ENCODE data around the gene PPP4R1. TPM values are rescaled to one million over a fixed set of nuclear protein-coding genes. Genes with fewer than 3 reads are reported as not detected.

Gene PPP4R1
- total RNA-seq, 4 donors from 2014 or later, result 129 to 233 (median 186) TPM

- H3K9me3 ChIP-seq, result no peaks in the 10 kb centered on the region
Measured at GRCh38 chr18:9552616-9553015, 61.7 kb downstream of the PPP4R1 start.

GRCh38 chr18:9552191-9552590 lies 62.2 kb downstream of the PPP4R1 start:
- DNase-seq, result no peak
- H3K4me3 ChIP-seq, result no peak overlapping the region
- no peaks in the 10 kb centered on the region for H3K9me3 ChIP-seq
- H3K4me1 ChIP-seq, result peaks cover 0 to 17% (median 0%) of the 10 kb centered on the region in 3 donors
- intact Hi-C loops (cut with DNase I), result no loop called here
- H3K27ac ChIP-seq, result no peak overlapping the region
- no peaks in the 10 kb centered on the region for H3K27me3 ChIP-seq
- WGBS, 2 donors, result 94 to 99% methylated on average over 3 of the region's 3 CpGs
- TF ChIP-seq CTCF (IDR thresholded peaks at IDR 0.05) (no peak), POLR2A (IDR thresholded peaks at IDR 0.05) (no peak)
- peaks cover 21 to 100% (median 57%) of the 10 kb centered on the region in 3 donors for H3K36me3 ChIP-seq

More at GRCh38 chr18:9552616-9553015, 61.7 kb downstream of the PPP4R1 start:
- Histone ChIP-seq H3K4me3 (no peak overlapping the region), H3K27me3 (no peaks in the 10 kb centered on the region), H3K36me3 (peaks cover 17 to 100% (median 53%) of the 10 kb centered on the region in 3 donors), H3K27ac (no peak overlapping the region), H3K4me1 (peaks cover 0 to 21% (median 0%) of the 10 kb centered on the region in 3 donors)
- no peak for DNase-seq
- intact Hi-C loops (cut with DNase I), result no loop called here
- WGBS, 2 donors, result 73 to 83% methylated on average over 4 of the region's 4 CpGs
- TF ChIP-seq CTCF (IDR thresholded peaks at IDR 0.05) (no peak), POLR2A (IDR thresholded peaks at IDR 0.05) (no peak)

GRCh38 chr18:9550429-9550828 lies 63.9 kb downstream of the PPP4R1 start:
- 81 to 90% methylated on average over 4 of the region's 4 CpGs for WGBS, 2 donors
- H3K4me1 ChIP-seq, result peaks cover 0 to 12% (median 0%) of the 10 kb centered on the region in 3 donors
- H3K27ac ChIP-seq, result no peak overlapping the region
- H3K9me3 ChIP-seq, result no peaks in the 10 kb centered on the region
- peaks cover 26 to 100% (median 68%) of the 10 kb centered on the region in 3 donors for H3K36me3 ChIP-seq
- DNase-seq, result no peak
- no peak for TF ChIP-seq POLR2A (IDR thresholded peaks at IDR 0.05)
- TF ChIP-seq CTCF (IDR thresholded peaks at IDR 0.05), result no peak
- no peaks in the 10 kb centered on the region for H3K27me3 ChIP-seq
- H3K4me3 ChIP-seq, result no peak overlapping the region
- intact Hi-C loops (cut with DNase I), result no loop called here

- Histone ChIP-seq H3K4me1 (peaks cover 0 to 12% (median 0%) of the 10 kb centered on the region in 3 donors), H3K9me3 (no peaks in the 10 kb centered on the region), H3K4me3 (no peak overlapping the region), H3K27ac (no peak overlapping the region), H3K36me3 (peaks cover 26 to 100% (median 68%) of the 10 kb centered on the region in 3 donors), H3K27me3 (no peaks in the 10 kb centered on the region)
- DNase-seq, result no peak
- intact Hi-C loops (cut with DNase I), result no loop called here
- WGBS, 2 donors, result 84 to 85% methylated on average over 7 of the region's 7 CpGs
- TF ChIP-seq POLR2A (IDR thresholded peaks at IDR 0.05) (no peak), CTCF (IDR thresholded peaks at IDR 0.05) (peak in 1 of 6 experiments; percentile 6)
Measured at GRCh38 chr18:9549405-9549804, 65.0 kb downstream of the PPP4R1 start.

- Histone ChIP-seq H3K4me3 (no peak overlapping the region), H3K27me3 (no peaks in the 10 kb centered on the region), H3K27ac (no peak overlapping the region), H3K9me3 (no peaks in the 10 kb centered on the region), H3K36me3 (peaks cover 26 to 84% (median 60%) of the 10 kb centered on the region in 3 donors), H3K4me1 (peaks cover 0 to 12% (median 0%) of the 10 kb centered on the region in 3 donors)
- WGBS, 2 donors, result 64 to 80% methylated on average over 6 to 7 of the region's 7 CpGs
- TF ChIP-seq POLR2A (IDR thresholded peaks at IDR 0.05), result no peak
- TF ChIP-seq CTCF (IDR thresholded peaks at IDR 0.05), result no peak
- intact Hi-C loops (cut with DNase I), result no loop called here
- DNase-seq, result no peak
Measured at GRCh38 chr18:9547782-9548181, 66.6 kb downstream of the PPP4R1 start.

All from esophagus squamous epithelium (tissue), 5 donors.